CD4-positive, alpha-beta T cell treated with Interleukin-4 for 1 hour (primary cell): Measurements from ENCODE around the gene CYBC1.
A peak's percentile ranks its signal among the peaks of the same experiment; 100 is the strongest.

ENCODE experiments used
- DNase-seq, 2 donors: peaks; one replicate each; pipeline ENCODE4 v3.0.0-alpha.2; 2020 to 2022

CYBC1 gene

GRCh38 chr17:82406131-82406671, 44.4 kb downstream of the CYBC1 start:
- no peak for DNase-seq

GRCh38 chr17:82405051-82405450, 45.5 kb downstream of the CYBC1 start:
- no peak for DNase-seq

GRCh38 chr17:82403662-82404660, 46.6 kb downstream of the CYBC1 start:
- DNase-seq: no peak

GRCh38 chr17:82402865-82403264, 47.7 kb downstream of the CYBC1 start:
- no peak for DNase-seq

- DNase-seq: peak; percentile 54 to 61
Measured at GRCh38 chr17:82400830-82401229, 49.7 kb downstream of the CYBC1 start.

- DNase-seq: no peak
Measured at GRCh38 chr17:82400206-82400605, 50.3 kb downstream of the CYBC1 start.

GRCh38 chr17:82399601-82400101, 50.9 kb downstream of the CYBC1 start:
- DNase-seq: no peak

- DNase-seq: no peak
Measured at GRCh38 chr17:82399041-82399441, 51.5 kb downstream of the CYBC1 start.

GRCh38 chr17:82397449-82398335, 52.9 kb downstream of the CYBC1 start:
- DNase-seq: no peak

GRCh38 chr17:82396601-82397435, 53.7 kb downstream of the CYBC1 start:
- DNase-seq: no peak

GRCh38 chr17:82394278-82394677, 56.3 kb downstream of the CYBC1 start:
- no peak for DNase-seq

- DNase-seq: no peak
Measured at GRCh38 chr17:82392941-82393340, 57.6 kb downstream of the CYBC1 start.
